MM.1S (cell line): ENCODE results near the gene CCNE1.

ENCODE experiments used
- EZH2 ChIP-seq: fragments of 300-600 bp; sonication (generic); optimal IDR thresholded peaks from 2 replicates; pipeline ENCODE3; 2017; ENCODE audit warnings: low read depth, mild to moderate bottlenecking, antibody characterized with exemption, low read length, mixed read lengths
- TF ChIP-seq, protein P1 (sequence below): fragments of 300-600 bp; sonication (generic); IDR thresholded peaks from 2 replicates; pipeline ENCODE4 v1.5.1; 2016; ENCODE audit warnings: antibody characterized with exemption, low read length, mixed read lengths

DNA sequence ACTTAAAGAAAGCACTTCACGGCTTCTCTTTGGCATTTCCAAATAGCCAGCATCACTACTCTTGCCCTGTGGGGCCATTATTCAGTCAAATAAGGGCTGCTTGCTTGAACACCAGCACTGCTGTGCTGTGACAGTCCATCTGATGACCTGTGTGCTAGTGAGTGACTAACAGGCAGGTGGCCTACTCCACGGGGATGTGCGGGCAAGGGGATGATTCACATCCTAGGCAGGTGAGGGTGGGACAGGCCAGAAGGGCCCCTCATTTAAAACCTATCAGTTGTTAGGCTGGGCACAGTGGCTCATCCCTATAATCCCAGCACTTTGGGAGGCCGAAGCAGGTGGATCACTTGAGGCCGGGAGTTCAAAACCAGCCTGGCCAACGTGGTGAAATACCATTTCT is 8.2 kb downstream of the CCNE1 start:
- TF ChIP-seq, protein P1, sequence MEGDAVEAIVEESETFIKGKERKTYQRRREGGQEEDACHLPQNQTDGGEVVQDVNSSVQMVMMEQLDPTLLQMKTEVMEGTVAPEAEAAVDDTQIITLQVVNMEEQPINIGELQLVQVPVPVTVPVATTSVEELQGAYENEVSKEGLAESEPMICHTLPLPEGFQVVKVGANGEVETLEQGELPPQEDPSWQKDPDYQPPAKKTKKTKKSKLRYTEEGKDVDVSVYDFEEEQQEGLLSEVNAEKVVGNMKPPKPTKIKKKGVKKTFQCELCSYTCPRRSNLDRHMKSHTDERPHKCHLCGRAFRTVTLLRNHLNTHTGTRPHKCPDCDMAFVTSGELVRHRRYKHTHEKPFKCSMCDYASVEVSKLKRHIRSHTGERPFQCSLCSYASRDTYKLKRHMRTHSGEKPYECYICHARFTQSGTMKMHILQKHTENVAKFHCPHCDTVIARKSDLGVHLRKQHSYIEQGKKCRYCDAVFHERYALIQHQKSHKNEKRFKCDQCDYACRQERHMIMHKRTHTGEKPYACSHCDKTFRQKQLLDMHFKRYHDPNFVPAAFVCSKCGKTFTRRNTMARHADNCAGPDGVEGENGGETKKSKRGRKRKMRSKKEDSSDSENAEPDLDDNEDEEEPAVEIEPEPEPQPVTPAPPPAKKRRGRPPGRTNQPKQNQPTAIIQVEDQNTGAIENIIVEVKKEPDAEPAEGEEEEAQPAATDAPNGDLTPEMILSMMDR = no peak
- TF ChIP-seq EZH2 = no peak
